CD14-positive monocyte (primary cell): ENCODE data around the gene APLN. TPM values are rescaled to one million over a fixed set of nuclear protein-coding genes. Genes with fewer than 3 reads are reported as not detected.

Experiments
- DNase-seq, 3 donors: peaks; one replicate each; pipeline ENCODE4 v3.0.0-alpha.2; 2011 to 2022
- H2AFZ ChIP-seq: 2 replicates; pipeline ENCODE4 v1.6.0; 2012; ENCODE audit warnings: mild to moderate bottlenecking, low read depth, low read length, inconsistent platforms; ENCODE audit not compliant: insufficient read depth, poor library complexity, severe bottlenecking
- H3K27ac ChIP-seq, 2 donors: 1 replicate in 1 of 2; 2 replicates in 1 of 2; pipeline ENCODE4 v1.5.1; 2012 to 2013; ENCODE audit warnings: low read length in 2 of 2, control low read depth in 1 of 2, inconsistent platforms in 1 of 2, low read depth in 1 of 2, mild to moderate bottlenecking in 1 of 2
- H3K27me3 ChIP-seq, 2 donors: one replicate each; pipeline versions ENCODE4 v1.6.0 to v1.6.1; 2011 to 2013; ENCODE audit warnings: low read length in 2 of 2; ENCODE audit not compliant: control insufficient read depth in 2 of 2, insufficient read depth in 2 of 2
- H3K36me3 ChIP-seq, 2 donors: replicated peaks in 1 of 2; 1 replicate in 1 of 2; 2 replicates in 1 of 2; pipeline versions ENCODE4 v1.5.1 to v1.6.1; 2012 to 2013; ENCODE audit warnings: low read length in 2 of 2, control low read depth in 1 of 2, inconsistent platforms in 1 of 2, mild to moderate bottlenecking in 1 of 2; ENCODE audit not compliant: insufficient read depth in 2 of 2, control insufficient read depth in 1 of 2
- H3K4me1 ChIP-seq, 2 donors: 1 replicate in 1 of 2; 2 replicates in 1 of 2; pipeline versions ENCODE4 v1.5.1 to v1.6.1; 2012 to 2013; ENCODE audit warnings: low read length in 2 of 2, control low read depth in 1 of 2, inconsistent platforms in 1 of 2, mild to moderate bottlenecking in 1 of 2, moderate library complexity in 1 of 2; ENCODE audit not compliant: insufficient read depth in 2 of 2, control insufficient read depth in 1 of 2
- H3K4me2 ChIP-seq: replicated peaks from 2 replicates; pipeline ENCODE3; 2012; ENCODE audit warnings: low read length, moderate library complexity, mild to moderate bottlenecking; ENCODE audit not compliant: poor library complexity, severe bottlenecking; ENCODE audit errors: extremely low read depth
- H3K4me3 ChIP-seq, 3 experiments: fragments of 200-600 bp in 1 of 3; sonication (generic) in 1 of 3; replicated peaks in 1 of 3; 1 replicate in 2 of 3; 2 replicates in 1 of 3; pipeline ENCODE4 v1.5.1; 2011 to 2013; ENCODE audit warnings: low read length in 3 of 3, mild to moderate bottlenecking in 3 of 3, control low read depth in 2 of 3, low read depth in 2 of 3, inconsistent platforms in 1 of 3, moderate library complexity in 1 of 3
- H3K79me2 ChIP-seq: 2 replicates; pipeline ENCODE4 v1.6.0; 2012; ENCODE audit warnings: mild to moderate bottlenecking, control low read depth, inconsistent platforms, low read length, moderate library complexity; ENCODE audit not compliant: insufficient read depth
- H3K9ac ChIP-seq: 2 replicates; pipeline ENCODE4 v1.6.0; 2017; ENCODE audit warnings: low read length, mild to moderate bottlenecking; ENCODE audit not compliant: insufficient read depth, poor library complexity, severe bottlenecking
- H3K9me3 ChIP-seq, 2 donors: replicated peaks in 1 of 2; 1 replicate in 1 of 2; 2 replicates in 1 of 2; pipeline versions ENCODE4 v1.5.1 to v1.6.1; 2012 to 2013; ENCODE audit warnings: low read length in 2 of 2, control low read depth in 1 of 2; ENCODE audit not compliant: control insufficient read depth in 1 of 2, insufficient read depth in 1 of 2
- H4K20me1 ChIP-seq: 2 replicates; pipeline ENCODE4 v1.6.0; 2012; ENCODE audit warnings: mild to moderate bottlenecking, low read length, control low read depth, moderate library complexity; ENCODE audit not compliant: insufficient read depth
- H3K27ac Mint-ChIP-seq, 7 donors: one replicate each; pipeline ENCODE4 v1.8.0; 2020; ENCODE audit warnings: mild to moderate bottlenecking in 7 of 7, mixed read lengths in 7 of 7, moderate library complexity in 6 of 7, inconsistent platforms in 2 of 7
- H3K27me3 Mint-ChIP-seq, 3 donors: one replicate each; pipeline ENCODE4 v1.8.0; 2021 to 2022; ENCODE audit warnings: low read depth in 3 of 3, mild to moderate bottlenecking in 3 of 3, mixed read lengths in 3 of 3, moderate library complexity in 3 of 3, inconsistent platforms in 1 of 3
- H3K36me3 Mint-ChIP-seq, 2 donors: one replicate each; pipeline ENCODE4 v1.8.0; 2020; ENCODE audit warnings: mixed read lengths in 2 of 2, inconsistent platforms in 1 of 2, mild to moderate bottlenecking in 1 of 2
- H3K4me1 Mint-ChIP-seq: one replicate; pipeline ENCODE4 v1.8.0; 2020; ENCODE audit warnings: mild to moderate bottlenecking, mixed read lengths
- H3K4me3 Mint-ChIP-seq, 2 donors: one replicate each; pipeline ENCODE4 v1.8.0; 2020; ENCODE audit warnings: mild to moderate bottlenecking in 2 of 2, mixed read lengths in 2 of 2, moderate library complexity in 1 of 2
- H3K9me3 Mint-ChIP-seq, 7 donors: one replicate each; pipeline ENCODE4 v1.8.0; 2020 to 2022; ENCODE audit warnings: mixed read lengths in 7 of 7, mild to moderate bottlenecking in 6 of 7, moderate library complexity in 6 of 7, inconsistent platforms in 2 of 7
- WGBS: methylation state at CpG from one replicate; pipeline ENCODE4 v1.1.5; 2013; ENCODE audit warnings: missing lambda C conversion rate; ENCODE audit not compliant: insufficient coverage; 5-methylcytosine and 5-hydroxymethylcytosine counted together
- intact Hi-C, 2 donors: fragments of 100-400 bp; cut with micrococcal nuclease; formaldehyde crosslinking; loops; one replicate each; pipeline versions ENCODE4 v1.15.0 to v1.15.1; 2023
- polyA plus RNA-seq, 3 donors: library from polyadenylated mRNA; depleted of rRNA in 1 of 3; unstranded in 2 of 3; stranded (reverse) in 1 of 3; fragments of 300-500 nt in 2 of 3; fragments of >200 nt in 1 of 3; fragmentation: Illumina TruSeq in 2 of 3; gene quantifications; 1 replicate in 2 of 3; 2 replicates in 1 of 3; pipeline ENCODE4 v1.2.3, GENCODE V29; 2012 to 2021
- TF ChIP-seq, protein P1 (sequence below): fragments of 200-600 bp; IDR thresholded peaks from one replicate; pipeline ENCODE4 v1.8.0; 2022; ENCODE audit warnings: antibody characterized with exemption, mild to moderate bottlenecking

Gene APLN
- polyA plus RNA-seq, 3 donors = 0.03 TPM; not detected in 2

DNA sequence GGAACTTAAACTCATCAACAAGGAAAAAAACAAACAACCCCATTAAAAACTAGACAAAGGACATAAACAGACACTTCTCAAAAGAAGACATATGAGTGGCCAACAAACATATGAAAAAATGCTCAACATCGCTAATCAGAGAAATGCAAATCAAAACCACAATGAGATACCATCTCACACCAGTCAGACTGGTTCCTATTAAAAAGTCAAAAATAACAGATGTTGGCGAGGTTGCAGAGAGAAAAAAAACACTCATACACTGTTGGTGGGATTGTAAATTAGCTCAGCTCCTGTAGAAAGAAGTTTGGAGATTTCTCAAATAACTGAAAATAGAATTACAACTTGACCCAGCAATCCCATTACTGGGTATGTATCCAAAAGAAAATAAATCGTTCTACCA, 28.7 kb downstream of the APLN start:
- Histone ChIP-seq H3K36me3 (no peaks in the 10 kb centered on the region), H3K27ac (no peak overlapping the region), H2AFZ (no peak overlapping the region), H3K79me2 (no peaks in the 10 kb centered on the region), H3K27me3 (no peaks in the 10 kb centered on the region), H3K4me3 (no peak overlapping the region), H3K4me2 (no peak overlapping the region), H4K20me1 (no peaks in the 10 kb centered on the region), H3K9ac (no peak overlapping the region), H3K9me3 (no peaks in the 10 kb centered on the region), H3K4me1 (no peaks in the 10 kb centered on the region)
- Mint-ChIP-seq H3K27ac (no peak overlapping the region), H3K27me3 (peaks cover 0 to 5% (median 2%) of the 10 kb centered on the region in 3 donors), H3K9me3 (peaks cover 0 to 2% (median 0%) of the 10 kb centered on the region in 7 donors), H3K36me3 (no peaks in the 10 kb centered on the region), H3K4me3 (no peak overlapping the region), H3K4me1 (no peaks in the 10 kb centered on the region)
- no CpG with 5 or more reads among the region's 3 CpGs for WGBS
- no peak for DNase-seq
- intact Hi-C loops = no loop called here
- TF ChIP-seq, protein P1, sequence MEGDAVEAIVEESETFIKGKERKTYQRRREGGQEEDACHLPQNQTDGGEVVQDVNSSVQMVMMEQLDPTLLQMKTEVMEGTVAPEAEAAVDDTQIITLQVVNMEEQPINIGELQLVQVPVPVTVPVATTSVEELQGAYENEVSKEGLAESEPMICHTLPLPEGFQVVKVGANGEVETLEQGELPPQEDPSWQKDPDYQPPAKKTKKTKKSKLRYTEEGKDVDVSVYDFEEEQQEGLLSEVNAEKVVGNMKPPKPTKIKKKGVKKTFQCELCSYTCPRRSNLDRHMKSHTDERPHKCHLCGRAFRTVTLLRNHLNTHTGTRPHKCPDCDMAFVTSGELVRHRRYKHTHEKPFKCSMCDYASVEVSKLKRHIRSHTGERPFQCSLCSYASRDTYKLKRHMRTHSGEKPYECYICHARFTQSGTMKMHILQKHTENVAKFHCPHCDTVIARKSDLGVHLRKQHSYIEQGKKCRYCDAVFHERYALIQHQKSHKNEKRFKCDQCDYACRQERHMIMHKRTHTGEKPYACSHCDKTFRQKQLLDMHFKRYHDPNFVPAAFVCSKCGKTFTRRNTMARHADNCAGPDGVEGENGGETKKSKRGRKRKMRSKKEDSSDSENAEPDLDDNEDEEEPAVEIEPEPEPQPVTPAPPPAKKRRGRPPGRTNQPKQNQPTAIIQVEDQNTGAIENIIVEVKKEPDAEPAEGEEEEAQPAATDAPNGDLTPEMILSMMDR = no peak

DNA sequence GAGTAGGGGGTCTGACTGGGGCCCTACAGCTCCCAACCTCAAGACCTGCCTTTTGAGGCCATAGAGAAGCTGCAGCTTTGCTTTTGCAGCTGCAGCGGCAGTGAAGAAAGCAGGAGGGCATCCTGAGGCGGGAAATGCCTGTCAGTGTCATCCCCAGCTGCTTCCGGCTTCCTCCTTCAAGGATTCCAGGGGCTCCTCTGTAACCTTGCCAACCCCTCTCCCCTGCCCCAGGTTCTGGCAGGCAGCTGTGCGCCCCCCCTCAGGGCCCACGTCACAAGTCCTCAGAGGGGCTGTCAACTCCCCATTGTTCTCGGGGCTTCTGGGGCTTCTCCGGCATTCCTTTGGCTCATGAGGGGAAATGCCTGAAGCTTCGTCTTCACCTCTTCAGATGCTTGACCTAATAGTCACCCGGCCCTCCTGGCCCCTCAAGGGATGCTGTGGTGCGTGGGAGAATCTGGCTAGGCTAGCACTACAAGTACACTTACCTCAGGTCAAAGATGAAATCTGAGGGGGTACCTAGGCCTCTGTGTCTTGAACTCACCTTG, 31.9 kb downstream of the APLN start:
- Histone ChIP-seq H3K4me1 (no peaks in the 10 kb centered on the region), H3K79me2 (no peaks in the 10 kb centered on the region), H3K4me2 (no peak overlapping the region), H4K20me1 (no peaks in the 10 kb centered on the region), H3K9ac (no peak overlapping the region), H3K4me3 (no peak overlapping the region), H3K9me3 (no peaks in the 10 kb centered on the region), H2AFZ (peak overlapping the region; percentile 27), H3K27me3 (no peaks in the 10 kb centered on the region), H3K27ac (no peak overlapping the region), H3K36me3 (no peaks in the 10 kb centered on the region)
- no peak overlapping the region for H3K4me3 Mint-ChIP-seq
- TF ChIP-seq, protein P1 = no peak
- H3K27ac Mint-ChIP-seq = peak overlapping the region in 1 of 7 donors; percentile 21
- no peak for DNase-seq
- H3K36me3 Mint-ChIP-seq = no peaks in the 10 kb centered on the region
- intact Hi-C loops = no loop called here
- H3K9me3 Mint-ChIP-seq = peaks cover 0 to 2% (median 0%) of the 10 kb centered on the region in 7 donors
- H3K27me3 Mint-ChIP-seq = peaks cover 0 to 2% (median 0%) of the 10 kb centered on the region in 3 donors
- H3K4me1 Mint-ChIP-seq = no peaks in the 10 kb centered on the region
- 72% methylated on average over 4 of the region's 10 CpGs for WGBS
